Activated CD4-positive, alpha-beta T cell treated with anti-CD3 and anti-CD28 coated beads for 1 hour (primary cell): ENCODE measurements around the gene MYO1H.
"Not testable (repeated sequence)": the region's sequence is repeated elsewhere in the genome, so short reads cannot be mapped to it uniquely, and the experiment has no call there.

Experiments used
- DNase-seq: peaks from one replicate; pipeline ENCODE4 v3.0.0-alpha.2; 2020

The MYO1H gene

GRCh38 chr12:109347589-109347988, at the start of gene MYO1H:
MYO1H (plus strand) TSS chr12:109347900; CDS start chr12:109347961, 61 bp downstream.
- DNase-seq, result no peak

- no peak for DNase-seq
Observed at GRCh38 chr12:109299849-109300248, 47.9 kb upstream of the MYO1H start.

- DNase-seq, result no peak
Observed at GRCh38 chr12:109301643-109302168, 46.0 kb upstream of the MYO1H start.

- no peak for DNase-seq
Observed at GRCh38 chr12:109302358-109302757, 45.3 kb upstream of the MYO1H start.

GRCh38 chr12:109302770-109303169, 44.9 kb upstream of the MYO1H start:
- DNase-seq, result no peak

GRCh38 chr12:109304485-109304884, 43.2 kb upstream of the MYO1H start:
- no peak for DNase-seq

GRCh38 chr12:109305547-109305946, 42.2 kb upstream of the MYO1H start:
- DNase-seq, result no peak

GRCh38 chr12:109307051-109307450, 40.6 kb upstream of the MYO1H start:
- no peak for DNase-seq

GRCh38 chr12:109308534-109309380, 38.9 kb upstream of the MYO1H start, which contains the start of gene FOXN4:
FOXN4 (minus strand) TSS chr12:109309284; CDS start chr12:109308321, 963 bp downstream.
- no peak for DNase-seq

- no peak for DNase-seq
Observed at GRCh38 chr12:109309381-109310246, 38.1 kb upstream of the MYO1H start.

GRCh38 chr12:109310247-109311125, 37.2 kb upstream of the MYO1H start:
- DNase-seq, result no peak

- not testable (repeated sequence) for DNase-seq
Observed at GRCh38 chr12:109321294-109321693, 26.4 kb upstream of the MYO1H start.

GRCh38 chr12:109329003-109329402, 18.7 kb upstream of the MYO1H start:
- DNase-seq, result no peak

GRCh38 chr12:109329686-109330085, 18.0 kb upstream of the MYO1H start:
- DNase-seq, result no peak

- no peak for DNase-seq
Observed at GRCh38 chr12:109330282-109331230, 17.1 kb upstream of the MYO1H start.

- DNase-seq, result no peak
Observed at GRCh38 chr12:109331301-109331952, 16.3 kb upstream of the MYO1H start.

- DNase-seq, result no peak
Observed at GRCh38 chr12:109334887-109335286, 12.8 kb upstream of the MYO1H start.

GRCh38 chr12:109336593-109336992, 11.1 kb upstream of the MYO1H start:
- no peak for DNase-seq

- DNase-seq, result no peak
Observed at GRCh38 chr12:109343677-109344076, 4.0 kb upstream of the MYO1H start.

- DNase-seq, result no peak
Observed at GRCh38 chr12:109345428-109345827, 2.3 kb upstream of the MYO1H start.

- no peak for DNase-seq
Observed at GRCh38 chr12:109346920-109347319, 780 bp upstream of the MYO1H start.
